ENCODE measurements around the gene PTCHD1.

PTCHD1 gene

DNA sequence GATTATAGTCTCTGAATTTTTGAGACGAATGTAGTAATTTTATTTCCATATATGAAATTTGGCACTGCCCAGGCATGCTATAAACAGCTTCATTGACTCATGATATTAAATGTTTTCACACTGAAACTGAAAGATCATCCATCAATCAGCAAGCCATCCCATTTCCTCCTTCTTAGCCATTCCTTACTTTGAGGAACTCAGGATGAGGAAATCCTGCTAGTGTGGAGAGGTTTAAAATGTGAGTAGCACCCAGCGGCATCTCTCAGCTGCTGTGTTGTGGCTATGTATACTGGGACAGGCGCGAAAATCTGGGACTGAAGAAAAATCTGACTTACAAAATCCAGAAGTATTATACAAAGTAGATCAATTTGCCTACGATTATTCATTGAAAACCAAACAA is 52.1 kb downstream of the PTCHD1 start:
- DNase-seq: no peak
- no peaks in the 10 kb centered on the region for H3K9me3 ChIP-seq
- no peak for TF ChIP-seq CTCF (IDR thresholded peaks at IDR 0.05; ENCODE audit: low read depth, low read length)

DNA sequence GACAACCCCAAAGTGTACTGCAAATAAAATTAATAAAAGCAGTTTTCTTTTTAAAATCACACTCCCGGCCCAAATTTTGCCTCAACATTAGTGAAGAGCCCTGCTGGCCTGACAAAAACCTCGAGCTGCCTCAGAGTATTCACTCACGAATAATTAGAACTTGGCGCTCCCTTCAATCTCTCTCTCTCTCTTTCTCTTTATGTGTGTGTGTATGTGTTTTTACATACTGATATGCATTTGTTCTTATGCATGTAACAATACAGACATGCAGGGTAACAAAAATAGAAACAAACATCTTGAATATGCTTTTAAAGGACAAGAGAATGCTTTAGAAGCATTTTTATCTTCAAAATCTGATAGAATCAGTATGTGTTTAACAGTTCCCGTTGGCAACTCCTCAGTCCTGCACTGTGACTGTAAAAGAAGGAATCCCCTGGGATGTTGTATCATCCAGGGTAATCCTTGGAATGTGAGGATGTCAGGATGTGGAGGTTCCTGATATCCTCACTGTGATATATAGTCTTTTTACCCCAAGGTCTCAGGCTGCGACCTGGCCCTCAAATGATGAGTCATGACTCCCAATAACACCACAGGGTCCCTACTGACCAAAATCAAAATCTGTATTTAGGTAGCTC is 53.0 kb downstream of the PTCHD1 start:
- H3K4me1 ChIP-seq: no peaks in the 10 kb centered on the region

More for the DNA sequence above, 52.1 kb downstream of the PTCHD1 start:
- H3K27me3 ChIP-seq: no peaks in the 10 kb centered on the region
- H3K36me3 ChIP-seq: no peaks in the 10 kb centered on the region
- no peaks in the 10 kb centered on the region for H3K4me1 ChIP-seq
- H3K4me3 ChIP-seq (ENCODE audit: low read depth, low read length): no peak overlapping the region

GRCh38 chrX:23389196-23389792 is 54.6 kb downstream of the PTCHD1 start:
- no peaks in the 10 kb centered on the region for H3K36me3 ChIP-seq
- no peaks in the 10 kb centered on the region for H3K27me3 ChIP-seq
- H3K4me1 ChIP-seq: no peaks in the 10 kb centered on the region
- H3K9me3 ChIP-seq: no peaks in the 10 kb centered on the region
- no peak for DNase-seq
- no peak overlapping the region for H3K4me3 ChIP-seq (ENCODE audit: low read depth, low read length)
- no peak for TF ChIP-seq CTCF (IDR thresholded peaks at IDR 0.05; ENCODE audit: low read depth, low read length)

More for the DNA sequence above, 53.0 kb downstream of the PTCHD1 start:
- Histone ChIP-seq H3K27me3 (no peaks in the 10 kb centered on the region), H3K9me3 (no peaks in the 10 kb centered on the region), H3K4me3 (ENCODE audit: low read depth, low read length) (no peak overlapping the region), H3K36me3 (no peaks in the 10 kb centered on the region)
- TF ChIP-seq CTCF (IDR thresholded peaks at IDR 0.05; ENCODE audit: low read depth, low read length): no peak
- DNase-seq: no peak

GRCh38 chrX:23390979-23391378 is 56.3 kb downstream of the PTCHD1 start:
- no peaks in the 10 kb centered on the region for H3K27me3 ChIP-seq
- TF ChIP-seq CTCF (IDR thresholded peaks at IDR 0.05; ENCODE audit: low read depth, low read length): no peak
- no peaks in the 10 kb centered on the region for H3K36me3 ChIP-seq
- H3K4me1 ChIP-seq: no peaks in the 10 kb centered on the region
- H3K4me3 ChIP-seq (ENCODE audit: low read depth, low read length): no peak overlapping the region
- DNase-seq: no peak
- H3K9me3 ChIP-seq: no peaks in the 10 kb centered on the region

- Histone ChIP-seq H3K4me1 (no peaks in the 10 kb centered on the region), H3K9me3 (no peaks in the 10 kb centered on the region), H3K4me3 (ENCODE audit: low read depth, low read length) (no peak overlapping the region), H3K36me3 (no peaks in the 10 kb centered on the region), H3K27me3 (no peaks in the 10 kb centered on the region)
- no peak for TF ChIP-seq CTCF (IDR thresholded peaks at IDR 0.05; ENCODE audit: low read depth, low read length)
- DNase-seq: no peak
Observed at GRCh38 chrX:23392195-23392594, 57.5 kb downstream of the PTCHD1 start.

DNA sequence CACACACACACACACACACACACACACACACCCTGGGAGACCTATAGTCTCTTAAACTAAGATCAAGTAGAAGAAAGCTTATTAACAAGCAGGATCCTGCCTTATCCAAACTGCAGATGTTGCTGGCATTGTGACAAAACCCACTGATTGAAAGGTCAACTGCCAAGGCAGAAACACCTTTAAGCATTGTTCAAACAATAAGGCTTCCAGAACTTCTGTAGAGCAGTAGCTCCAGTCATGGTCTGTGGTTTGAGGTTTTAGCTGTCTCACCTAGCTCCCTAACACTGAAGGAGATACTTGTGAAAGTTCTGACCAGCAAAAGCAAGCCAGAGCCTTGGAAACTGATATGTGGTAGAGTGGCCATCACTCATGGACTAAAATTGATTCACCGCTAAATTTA is 59.8 kb downstream of the PTCHD1 start:
- Histone ChIP-seq H3K27me3 (no peaks in the 10 kb centered on the region), H3K4me1 (no peaks in the 10 kb centered on the region), H3K9me3 (no peaks in the 10 kb centered on the region), H3K4me3 (ENCODE audit: low read depth, low read length) (no peak overlapping the region), H3K36me3 (no peaks in the 10 kb centered on the region)
- DNase-seq: no peak
- no peak for TF ChIP-seq CTCF (IDR thresholded peaks at IDR 0.05; ENCODE audit: low read depth, low read length)
